ENCODE measurements around the gene LMF2.
"Not testable (repeated sequence)": the region's sequence is repeated elsewhere in the genome, so short reads cannot be mapped to it uniquely, and the experiment has no call there.

LMF2 gene

GRCh38 chr22:50542416-50542927, 35.0 kb upstream of the LMF2 start:
- peak; percentile 80 for DNase-seq (ENCODE audit: low spot score)
- TF ChIP-seq CTCF (IDR thresholded peaks at IDR 0.05; ENCODE audit: extremely low read depth, missing control alignments): no peak

GRCh38 chr22:50541667-50542026, 34.1 kb upstream of the LMF2 start:
- not testable (repeated sequence) for DNase-seq (ENCODE audit: low spot score)

- no peak for TF ChIP-seq CTCF (IDR thresholded peaks at IDR 0.05; ENCODE audit: extremely low read depth, missing control alignments)
- DNase-seq (ENCODE audit: low spot score): no peak
Observed at GRCh38 chr22:50540381-50540780, 32.9 kb upstream of the LMF2 start.

GRCh38 chr22:50537765-50538164, 30.3 kb upstream of the LMF2 start:
- DNase-seq (ENCODE audit: low spot score): no peak
- no peak for TF ChIP-seq CTCF (IDR thresholded peaks at IDR 0.05; ENCODE audit: extremely low read depth, missing control alignments)

- no peak for TF ChIP-seq CTCF (IDR thresholded peaks at IDR 0.05; ENCODE audit: extremely low read depth, missing control alignments)
- no peak for DNase-seq (ENCODE audit: low spot score)
Observed at GRCh38 chr22:50536226-50536625, 28.7 kb upstream of the LMF2 start.

GRCh38 chr22:50535113-50535512, 27.6 kb upstream of the LMF2 start:
- no peak for DNase-seq (ENCODE audit: low spot score)

GRCh38 chr22:50533856-50534711, 26.6 kb upstream of the LMF2 start:
- DNase-seq (ENCODE audit: low spot score): not testable (repeated sequence)

More at GRCh38 chr22:50535113-50535512, 27.6 kb upstream of the LMF2 start:
- no peak for TF ChIP-seq CTCF (IDR thresholded peaks at IDR 0.05; ENCODE audit: extremely low read depth, missing control alignments)

- no peak for TF ChIP-seq CTCF (IDR thresholded peaks at IDR 0.05; ENCODE audit: extremely low read depth, missing control alignments)
- no peak for DNase-seq (ENCODE audit: low spot score)
Observed at GRCh38 chr22:50532824-50533796, 25.6 kb upstream of the LMF2 start.
